ENCODE results near the gene C10orf53. TPM values are rescaled to one million over a fixed set of nuclear protein-coding genes. Genes with fewer than 3 reads are reported as not detected.

Gene C10orf53
- total RNA-seq, 6 experiments from 2014 or later: not detected

DNA sequence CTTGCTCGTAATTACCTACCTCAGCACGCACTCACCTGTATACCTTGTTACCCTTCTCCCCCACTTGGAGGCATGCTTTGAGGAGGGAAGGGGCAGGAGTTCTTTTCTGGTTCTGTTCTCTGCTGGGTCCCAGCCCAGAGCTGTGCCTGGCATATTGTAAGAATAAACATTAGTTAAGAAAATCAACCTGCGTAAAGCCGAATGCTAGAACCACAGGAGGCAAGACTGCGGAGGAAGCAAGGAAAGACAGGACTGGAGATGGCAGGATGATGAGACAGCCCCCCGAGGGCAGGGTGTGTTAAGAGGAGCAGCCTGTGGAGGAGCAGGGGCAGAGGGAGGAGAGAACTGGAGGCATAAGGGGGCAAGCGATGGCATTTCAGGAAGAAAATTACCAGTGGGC is 9.5 kb downstream of the C10orf53 start:
- TF ChIP-seq, protein P1, sequence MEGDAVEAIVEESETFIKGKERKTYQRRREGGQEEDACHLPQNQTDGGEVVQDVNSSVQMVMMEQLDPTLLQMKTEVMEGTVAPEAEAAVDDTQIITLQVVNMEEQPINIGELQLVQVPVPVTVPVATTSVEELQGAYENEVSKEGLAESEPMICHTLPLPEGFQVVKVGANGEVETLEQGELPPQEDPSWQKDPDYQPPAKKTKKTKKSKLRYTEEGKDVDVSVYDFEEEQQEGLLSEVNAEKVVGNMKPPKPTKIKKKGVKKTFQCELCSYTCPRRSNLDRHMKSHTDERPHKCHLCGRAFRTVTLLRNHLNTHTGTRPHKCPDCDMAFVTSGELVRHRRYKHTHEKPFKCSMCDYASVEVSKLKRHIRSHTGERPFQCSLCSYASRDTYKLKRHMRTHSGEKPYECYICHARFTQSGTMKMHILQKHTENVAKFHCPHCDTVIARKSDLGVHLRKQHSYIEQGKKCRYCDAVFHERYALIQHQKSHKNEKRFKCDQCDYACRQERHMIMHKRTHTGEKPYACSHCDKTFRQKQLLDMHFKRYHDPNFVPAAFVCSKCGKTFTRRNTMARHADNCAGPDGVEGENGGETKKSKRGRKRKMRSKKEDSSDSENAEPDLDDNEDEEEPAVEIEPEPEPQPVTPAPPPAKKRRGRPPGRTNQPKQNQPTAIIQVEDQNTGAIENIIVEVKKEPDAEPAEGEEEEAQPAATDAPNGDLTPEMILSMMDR (IDR thresholded peaks at IDR 0.05): no peak
- TF ChIP-seq POLR2A (IDR thresholded peaks at IDR 0.05): no peak
- DNase-seq: no peak
- WGBS (ENCODE audit: insufficient coverage, low coverage, low lambda C conversion rate, missing lambda C conversion rate): 18% methylated on average over 7 of the region's 7 CpGs

DNA sequence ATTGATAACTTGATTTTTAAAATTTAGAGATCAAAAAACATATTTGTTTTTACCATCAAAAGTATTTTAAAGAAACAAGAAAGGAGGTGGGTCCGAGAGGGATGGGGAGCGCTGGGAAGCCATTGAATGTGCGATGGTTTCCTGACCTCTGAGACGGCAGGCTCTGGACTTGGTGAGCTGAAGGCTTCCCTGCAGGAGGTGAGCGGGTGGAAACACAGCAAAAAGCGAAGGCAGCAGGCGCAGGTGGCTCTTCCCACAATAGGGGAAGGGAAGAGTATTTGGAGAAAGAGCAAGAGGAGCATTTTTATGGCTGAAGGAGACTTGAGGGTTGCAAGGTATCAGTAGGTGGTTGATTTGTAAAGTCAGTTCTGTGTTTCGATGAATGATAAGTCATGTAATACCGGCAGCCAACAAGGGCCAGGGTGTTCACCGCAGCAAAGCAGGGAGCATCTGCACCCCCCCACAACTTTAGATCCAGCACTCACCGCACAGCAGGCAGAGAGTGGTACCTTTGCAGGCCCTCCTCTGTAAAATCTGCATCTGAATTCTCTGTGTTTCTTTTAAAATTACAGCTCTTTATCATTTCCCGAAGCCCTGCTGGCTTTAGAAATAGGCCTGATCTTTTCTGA is 10.5 kb downstream of the C10orf53 start:
- DNase-seq (no peak), ATAC-seq (no peak)
- no peaks in the 10 kb centered on the region for H3K27me3 ChIP-seq
- no peaks in the 10 kb centered on the region for H3K36me3 ChIP-seq
- no peaks in the 10 kb centered on the region for H3K9me3 ChIP-seq
- H3K27ac ChIP-seq: no peak overlapping the region
- TF ChIP-seq, protein P1 (IDR thresholded peaks at IDR 0.05): no peak
- TF ChIP-seq POLR2A (IDR thresholded peaks at IDR 0.05): no peak
- intact Hi-C loops (cut with DNase I): no loop called here
- 18% methylated on average over 12 of the region's 12 CpGs for WGBS (ENCODE audit: insufficient coverage, low coverage, low lambda C conversion rate, missing lambda C conversion rate)
- H3K4me3 ChIP-seq: no peak overlapping the region
- no peaks in the 10 kb centered on the region for H3K4me1 ChIP-seq

More for the DNA sequence above, 9.5 kb downstream of the C10orf53 start:
- no peak for ATAC-seq
- intact Hi-C loops (cut with DNase I): no loop called here
- Histone ChIP-seq H3K27me3 (no peaks in the 10 kb centered on the region), H3K4me3 (no peak overlapping the region), H3K4me1 (no peaks in the 10 kb centered on the region), H3K27ac (no peak overlapping the region), H3K9me3 (no peaks in the 10 kb centered on the region), H3K36me3 (no peaks in the 10 kb centered on the region)

DNA sequence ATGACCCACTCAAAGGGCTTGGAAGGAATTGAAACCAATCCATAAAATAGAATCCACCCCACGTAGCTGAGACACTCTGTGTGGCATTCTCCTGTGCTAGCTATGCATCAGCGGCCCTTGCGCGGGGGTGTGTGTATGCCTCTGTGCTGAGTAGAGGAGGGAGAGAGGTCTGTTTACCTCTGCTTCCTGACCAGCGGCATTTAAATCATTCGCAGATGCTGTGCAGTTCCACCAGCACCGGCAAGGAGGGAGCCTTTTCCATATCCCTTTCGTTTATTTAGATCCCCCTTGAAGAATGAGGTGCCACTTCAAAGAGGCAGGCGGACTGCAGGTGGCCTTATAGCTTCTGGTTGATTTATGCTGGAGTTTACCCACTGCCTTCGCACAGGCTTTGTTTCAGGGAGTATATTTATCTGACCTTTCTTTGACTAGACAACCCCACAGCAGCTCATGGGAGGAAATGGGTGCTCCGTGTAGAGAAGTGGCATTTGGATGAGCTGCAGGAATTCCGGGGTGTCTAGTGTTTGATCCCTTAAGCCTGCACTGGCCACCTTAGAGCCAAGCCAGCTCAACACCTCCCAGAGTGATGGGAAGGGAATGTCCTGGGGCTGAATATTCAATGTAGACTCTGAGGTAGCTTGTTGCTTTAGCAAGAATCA is 11.4 kb downstream of the C10orf53 start:
- no peak for TF ChIP-seq POLR2A (IDR thresholded peaks at IDR 0.05)
- TF ChIP-seq, protein P1 (IDR thresholded peaks at IDR 0.05): no peak
- H3K4me1 ChIP-seq: no peaks in the 10 kb centered on the region
- WGBS (ENCODE audit: insufficient coverage, low coverage, low lambda C conversion rate, missing lambda C conversion rate): 14% methylated on average over 6 of the region's 12 CpGs
- H3K27ac ChIP-seq: no peak overlapping the region
- intact Hi-C loops (cut with DNase I): no loop called here
- DNase-seq (no peak), ATAC-seq (no peak)
- no peaks in the 10 kb centered on the region for H3K36me3 ChIP-seq
- no peaks in the 10 kb centered on the region for H3K9me3 ChIP-seq
- no peaks in the 10 kb centered on the region for H3K27me3 ChIP-seq
- H3K4me3 ChIP-seq: no peak overlapping the region

DNA sequence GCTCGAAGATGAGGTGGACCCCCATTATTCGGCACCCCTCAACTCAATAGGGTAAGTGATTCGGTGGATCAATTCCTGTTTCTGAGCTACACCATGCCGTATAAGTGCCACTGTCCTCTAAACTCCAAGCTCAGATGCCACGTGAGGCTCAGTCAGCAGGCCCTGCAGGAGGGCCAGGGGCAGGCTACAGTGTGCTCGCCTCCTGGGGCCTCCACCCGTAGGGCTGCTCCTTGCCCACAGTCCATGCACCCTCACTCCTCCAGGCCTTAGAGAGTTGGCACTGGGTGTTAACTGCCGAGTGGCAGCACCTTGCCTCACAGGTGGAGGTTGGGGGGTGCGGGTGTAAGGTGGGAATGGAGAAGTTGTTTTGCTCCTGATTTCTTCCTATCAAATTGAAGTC is 12.1 kb downstream of the C10orf53 start:
- no CpG with 5 or more reads among the region's 9 CpGs for WGBS (ENCODE audit: insufficient coverage, low coverage, low lambda C conversion rate, missing lambda C conversion rate)
- Histone ChIP-seq H3K36me3 (no peaks in the 10 kb centered on the region), H3K4me3 (no peak overlapping the region), H3K27ac (no peak overlapping the region), H3K9me3 (no peaks in the 10 kb centered on the region), H3K4me1 (no peaks in the 10 kb centered on the region), H3K27me3 (no peaks in the 10 kb centered on the region)
- TF ChIP-seq, protein P1 (IDR thresholded peaks at IDR 0.05): no peak
- no peak for TF ChIP-seq POLR2A (IDR thresholded peaks at IDR 0.05)
- ATAC-seq: no peak
- intact Hi-C loops (cut with DNase I): no loop called here
- DNase-seq: no peak

Data from right lobe of liver (tissue), 6 donors.